SK-N-MC (cell line): ENCODE results near the gene DDAH1.

Experiments used
- EZH2 ChIP-seq: fragments of 200-600 bp; sonication (generic); IDR thresholded peaks from one replicate; pipeline ENCODE4 v1.6.1; 2017; ENCODE audit warnings: antibody characterized with exemption
- FOXP2 ChIP-seq: optimal IDR thresholded peaks from 2 replicates; pipeline ENCODE3; 2011; ENCODE audit warnings: mild to moderate bottlenecking, moderate library complexity; ENCODE audit not compliant: insufficient read depth; ENCODE audit errors: extremely low read length, control extremely low read depth
- POLR2AphosphoS5 ChIP-seq: IDR thresholded peaks from 2 replicates; pipeline ENCODE4 v1.6.1; 2012; ENCODE audit warnings: mild to moderate bottlenecking, low read depth, low read length, borderline replicate concordance

- TF ChIP-seq EZH2, result no peak
- TF ChIP-seq POLR2AphosphoS5, result no peak
- no peak for TF ChIP-seq FOXP2
Measured at GRCh38 chr1:85437139-85437538, 27.8 kb downstream of the DDAH1 start.
